ENCODE results near the gene THBS2.

DNA sequence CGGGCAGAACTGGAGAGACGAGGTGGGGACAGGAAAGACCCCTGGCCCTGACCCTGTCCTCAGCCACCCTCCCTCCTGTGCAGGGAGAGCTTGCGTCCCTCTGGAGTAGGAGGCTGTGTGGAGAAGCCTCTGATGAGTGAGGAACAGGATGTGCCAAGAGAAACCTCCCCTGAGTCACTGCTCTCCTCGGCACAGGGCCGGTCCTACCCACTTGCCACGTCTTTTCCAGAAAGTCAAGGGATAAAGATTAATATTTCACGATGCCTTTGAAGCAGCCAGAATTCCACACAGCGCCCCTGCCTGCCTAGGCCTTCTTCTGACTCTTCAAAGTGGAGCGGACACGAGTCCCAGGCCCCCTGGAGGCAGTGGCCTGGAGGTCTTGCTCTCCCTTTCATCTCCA lies 34.9 kb upstream of the THBS2 start:
- TF ChIP-seq, protein P1, sequence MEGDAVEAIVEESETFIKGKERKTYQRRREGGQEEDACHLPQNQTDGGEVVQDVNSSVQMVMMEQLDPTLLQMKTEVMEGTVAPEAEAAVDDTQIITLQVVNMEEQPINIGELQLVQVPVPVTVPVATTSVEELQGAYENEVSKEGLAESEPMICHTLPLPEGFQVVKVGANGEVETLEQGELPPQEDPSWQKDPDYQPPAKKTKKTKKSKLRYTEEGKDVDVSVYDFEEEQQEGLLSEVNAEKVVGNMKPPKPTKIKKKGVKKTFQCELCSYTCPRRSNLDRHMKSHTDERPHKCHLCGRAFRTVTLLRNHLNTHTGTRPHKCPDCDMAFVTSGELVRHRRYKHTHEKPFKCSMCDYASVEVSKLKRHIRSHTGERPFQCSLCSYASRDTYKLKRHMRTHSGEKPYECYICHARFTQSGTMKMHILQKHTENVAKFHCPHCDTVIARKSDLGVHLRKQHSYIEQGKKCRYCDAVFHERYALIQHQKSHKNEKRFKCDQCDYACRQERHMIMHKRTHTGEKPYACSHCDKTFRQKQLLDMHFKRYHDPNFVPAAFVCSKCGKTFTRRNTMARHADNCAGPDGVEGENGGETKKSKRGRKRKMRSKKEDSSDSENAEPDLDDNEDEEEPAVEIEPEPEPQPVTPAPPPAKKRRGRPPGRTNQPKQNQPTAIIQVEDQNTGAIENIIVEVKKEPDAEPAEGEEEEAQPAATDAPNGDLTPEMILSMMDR (IDR thresholded peaks at IDR 0.05), result no peak
- no peak for TF ChIP-seq ZFX (IDR thresholded peaks at IDR 0.05; ENCODE audit: borderline replicate concordance)
